GM18520 (cell line): Measurements from ENCODE around the gene FAM171A2.

Experiments used
- ATAC-seq: cut with Tn5 transposase; IDR thresholded peaks from one replicate; pipeline ENCODE4 v1.9.1; 2021; ENCODE audit not compliant: unreplicated experiment

FAM171A2 gene

DNA sequence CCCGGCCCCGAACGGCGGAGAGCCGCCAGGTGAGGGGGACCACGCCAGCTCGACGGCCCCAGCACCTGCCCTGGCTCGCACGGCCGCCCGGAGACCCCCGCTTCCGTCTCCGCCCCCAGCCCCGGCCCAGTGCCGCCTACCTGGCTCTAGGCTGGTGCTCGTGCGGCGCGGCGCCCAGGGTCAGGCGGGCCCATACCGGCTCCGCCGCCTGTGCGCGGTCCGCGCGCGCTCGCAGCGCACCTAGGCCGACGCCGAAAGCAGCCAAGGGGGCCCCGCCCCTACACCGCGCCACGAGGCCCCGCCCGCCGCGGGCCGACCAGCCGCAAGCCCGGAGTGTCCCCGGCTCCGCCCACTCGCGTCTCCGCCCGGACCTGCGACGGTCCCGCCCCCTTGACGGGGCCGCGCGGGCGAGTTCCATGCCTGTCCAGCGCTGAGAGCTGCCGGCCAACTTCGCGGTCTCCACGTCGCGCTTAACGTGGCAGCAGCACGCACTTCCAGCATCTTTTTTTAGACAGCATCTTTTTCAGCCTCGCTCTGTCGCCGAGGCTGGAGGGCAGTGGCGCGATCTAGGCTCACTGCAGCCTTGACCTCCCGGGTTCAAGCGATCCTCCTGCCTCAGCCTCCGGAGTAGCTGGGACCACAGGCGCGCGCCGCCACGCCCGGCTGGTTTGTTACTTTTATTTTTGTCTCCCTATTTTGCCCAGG, 38.9 kb downstream of the FAM171A2 start, which contains the start of gene SLC25A39:
Gene SLC25A39, minus strand, starts transcription at position 253 of the 705 bp plus-strand sequence. CDS start 1,261 bp downstream, outside the sequence.
- peak; percentile 67 for ATAC-seq

DNA sequence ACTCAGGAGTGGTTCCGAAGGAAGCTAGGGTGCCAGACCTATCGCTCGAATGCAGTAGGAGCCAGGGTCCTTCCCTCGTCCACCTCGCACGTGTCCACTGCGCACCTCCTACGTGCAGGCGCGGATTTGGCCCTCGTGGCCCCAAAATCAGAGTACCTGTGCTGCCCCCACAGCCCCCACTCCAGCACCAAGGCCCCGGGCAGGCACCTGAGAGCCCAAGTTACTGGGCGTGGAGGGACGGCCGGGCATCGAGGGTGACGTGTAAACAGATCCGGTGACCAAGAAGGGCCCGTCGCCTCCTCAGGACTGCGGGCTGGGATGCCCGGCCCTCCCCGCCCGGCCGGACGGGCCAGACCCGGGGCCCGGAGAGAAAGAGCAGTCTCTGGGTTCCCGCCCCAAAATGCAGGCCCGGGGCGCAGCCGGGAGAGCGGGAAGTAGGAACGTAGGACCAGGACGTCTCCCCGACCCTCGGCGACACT, 39.5 kb downstream of the FAM171A2 start:
- no peak for ATAC-seq

DNA sequence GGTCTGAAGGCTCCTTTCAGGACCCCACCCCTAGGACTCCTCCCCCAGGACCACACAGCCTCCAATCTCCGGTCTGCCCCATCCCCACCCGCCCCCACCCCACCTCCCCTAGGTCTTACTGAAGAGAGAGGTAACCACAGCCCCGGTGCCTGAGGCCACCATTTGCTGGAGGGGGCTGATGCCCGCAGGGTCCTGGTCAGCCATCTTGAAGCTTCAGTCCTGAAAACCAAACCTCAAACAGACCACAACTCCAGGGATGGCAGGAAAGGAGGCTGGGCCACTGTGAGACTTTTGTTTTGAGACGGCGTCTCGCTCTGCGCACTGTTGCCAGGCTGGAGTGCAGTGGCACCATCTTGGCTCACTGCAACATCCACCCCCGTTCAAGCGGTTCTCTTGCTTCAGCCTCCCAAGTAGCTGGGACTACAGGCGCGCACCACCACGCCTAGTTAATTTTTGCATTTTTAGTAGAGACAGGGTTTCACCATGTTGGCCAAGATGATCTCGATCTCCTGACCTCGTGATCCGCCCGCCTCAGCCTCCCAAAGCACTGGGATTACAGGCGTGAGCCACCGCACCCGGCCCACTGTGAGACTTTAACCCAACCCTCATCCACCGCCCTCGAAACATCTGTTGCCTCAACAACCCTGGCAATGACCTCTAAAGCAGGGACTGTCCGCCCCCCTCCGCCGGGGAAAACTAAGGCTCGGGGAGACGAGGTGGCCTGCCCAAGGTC, 40.1 kb downstream of the FAM171A2 start:
- ATAC-seq, result no peak

DNA sequence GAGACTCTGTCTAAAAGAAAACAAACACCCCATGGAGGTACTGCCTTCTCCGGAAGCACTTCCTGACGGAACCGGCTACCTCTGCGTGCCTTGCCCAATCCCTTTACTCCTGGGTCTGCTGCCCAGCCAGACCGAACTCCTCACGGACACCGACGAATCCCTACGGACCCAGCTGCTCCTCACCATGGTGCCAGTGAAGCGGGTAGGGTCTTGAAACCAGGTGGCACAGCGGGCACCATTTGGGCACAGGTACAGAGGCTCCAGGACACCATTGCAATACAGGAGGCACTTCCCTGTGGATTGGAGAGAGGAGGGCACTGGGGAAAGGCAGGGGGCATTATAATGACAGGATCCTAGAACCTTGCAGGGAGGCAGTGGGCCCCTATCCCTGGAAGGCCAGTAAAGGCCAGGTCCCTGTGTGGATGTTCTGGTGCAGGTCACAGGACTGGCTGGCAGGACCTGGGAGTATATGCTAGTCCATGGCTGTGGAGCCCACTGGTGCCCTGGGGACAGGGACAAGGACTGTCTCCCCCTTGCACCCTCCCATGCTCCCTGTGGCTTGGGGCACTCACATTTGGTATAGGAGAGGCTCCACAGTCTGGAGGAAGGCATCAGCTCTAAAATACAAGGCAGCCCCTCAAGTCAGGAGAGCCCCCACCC, 41.3 kb downstream of the FAM171A2 start:
- ATAC-seq, result no peak

DNA sequence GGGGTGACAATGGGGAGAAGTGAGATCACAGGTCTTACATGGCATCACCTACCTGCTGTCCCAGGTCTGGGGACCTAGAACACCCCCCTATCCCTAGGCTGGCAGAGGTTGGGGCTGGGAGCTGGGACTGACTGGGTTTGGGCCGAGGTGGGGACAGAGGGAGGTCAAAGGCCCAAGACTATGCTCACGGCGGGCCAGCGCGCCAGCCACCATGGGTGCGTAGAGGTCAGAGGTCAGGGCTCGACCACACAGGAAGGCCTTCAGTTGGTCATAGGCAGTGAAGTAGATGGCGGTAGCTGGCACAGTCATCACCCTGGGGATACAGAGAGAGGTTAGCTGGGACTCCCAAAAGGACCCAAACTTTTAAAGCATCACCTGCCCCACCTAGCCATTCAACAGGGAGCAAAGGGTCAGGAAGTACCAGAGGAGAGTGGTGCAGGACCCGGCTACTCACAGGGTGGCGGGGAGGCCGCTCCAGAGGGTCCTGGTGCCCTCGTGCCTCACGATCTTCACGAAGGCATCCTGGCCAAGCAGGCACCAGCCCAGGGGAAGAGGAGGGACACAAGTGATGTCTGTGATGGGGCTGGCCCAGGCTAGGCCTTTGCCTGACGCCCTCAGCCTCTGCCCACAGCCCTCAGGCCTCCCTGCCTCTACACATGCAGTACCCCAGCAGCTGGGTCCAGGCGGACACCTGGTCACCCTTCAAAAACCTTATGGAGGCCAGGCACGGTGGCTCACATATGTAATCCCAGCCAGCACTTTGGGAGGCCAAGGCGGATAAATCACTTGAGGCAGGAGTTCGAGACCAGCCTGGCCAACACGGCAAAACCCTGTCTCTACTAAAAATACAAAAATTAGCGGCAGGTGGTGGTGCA, 42.2 kb downstream of the FAM171A2 start:
- ATAC-seq, result no peak

DNA sequence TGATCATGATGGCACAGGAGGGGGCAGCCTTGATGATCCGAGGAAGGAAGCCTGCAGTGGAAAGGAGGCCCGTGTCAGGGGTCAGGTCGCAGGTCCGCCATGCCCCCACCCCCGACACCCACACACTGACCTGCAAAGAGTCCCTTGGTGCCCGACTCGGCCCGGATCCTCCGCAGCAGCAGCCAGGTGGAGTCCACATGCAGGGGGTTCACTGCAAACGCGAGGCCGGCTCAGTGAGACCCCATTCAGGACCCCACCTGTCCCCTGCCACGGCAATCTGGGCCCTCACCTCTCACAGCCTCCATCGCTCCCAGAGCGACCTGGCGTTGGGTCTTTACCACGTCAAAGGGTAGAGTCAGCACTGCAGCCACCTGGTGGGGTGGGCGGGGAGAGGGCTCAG, 43.6 kb downstream of the FAM171A2 start:
- ATAC-seq, result no peak

DNA sequence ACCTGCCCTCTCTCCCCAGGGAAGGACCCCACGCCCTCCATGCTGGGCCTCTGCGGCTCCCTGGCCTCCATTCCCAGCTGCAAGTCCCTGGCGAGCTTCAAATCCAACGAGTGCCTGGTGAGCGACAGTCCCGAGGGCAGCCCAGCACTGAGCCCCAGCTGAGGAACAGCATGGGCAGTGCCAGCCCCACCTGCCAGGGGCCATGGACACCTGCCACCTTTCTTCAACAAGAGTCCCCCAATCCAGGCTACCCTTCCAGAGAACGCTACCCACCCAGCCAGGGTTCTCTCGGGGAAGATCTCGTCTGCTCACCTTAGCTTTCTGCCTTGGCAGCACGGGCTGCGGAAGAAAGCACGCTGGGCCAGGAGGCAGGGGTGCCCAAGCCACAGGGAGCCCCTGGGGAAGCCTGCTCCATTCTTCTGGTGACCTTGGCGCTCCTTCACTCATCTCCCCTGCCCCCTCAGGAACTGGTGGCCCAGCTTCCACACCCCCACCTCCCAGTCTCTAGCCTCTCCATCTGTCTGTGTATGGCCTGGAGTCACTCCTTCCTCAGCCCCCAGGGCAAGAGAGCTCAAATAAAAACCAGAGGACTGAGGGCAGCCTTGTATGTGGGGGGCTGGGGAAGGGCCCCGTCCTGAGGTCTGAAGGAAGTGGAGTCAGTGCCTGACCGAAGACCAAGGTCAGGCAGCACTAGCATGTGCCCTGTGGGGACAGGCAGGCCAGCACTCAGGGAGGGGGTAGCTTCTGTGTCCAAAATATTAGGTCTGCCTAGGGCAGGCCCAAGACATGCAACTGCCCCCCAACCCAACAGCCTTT, 45.4 kb downstream of the FAM171A2 start:
- no peak for ATAC-seq

DNA sequence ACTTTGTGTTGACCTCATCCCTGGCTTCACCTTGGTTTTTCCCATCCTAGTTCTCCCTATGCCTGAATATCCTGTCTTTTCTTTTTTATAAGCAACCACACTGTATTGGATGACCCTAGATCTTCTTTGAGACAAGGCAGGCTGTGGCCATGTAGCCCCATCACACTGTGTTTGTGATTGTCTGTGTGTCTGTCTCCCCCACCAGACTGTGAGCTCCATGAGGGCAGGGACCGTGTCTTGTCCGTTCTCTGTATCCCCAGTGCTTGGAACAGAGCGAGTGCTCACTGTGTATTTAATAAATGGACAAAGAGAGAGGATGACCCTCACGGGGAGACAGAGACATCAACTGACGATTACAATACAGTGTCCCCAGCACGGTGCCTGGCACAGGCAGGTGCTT, 46.1 kb downstream of the FAM171A2 start:
- no peak for ATAC-seq

DNA sequence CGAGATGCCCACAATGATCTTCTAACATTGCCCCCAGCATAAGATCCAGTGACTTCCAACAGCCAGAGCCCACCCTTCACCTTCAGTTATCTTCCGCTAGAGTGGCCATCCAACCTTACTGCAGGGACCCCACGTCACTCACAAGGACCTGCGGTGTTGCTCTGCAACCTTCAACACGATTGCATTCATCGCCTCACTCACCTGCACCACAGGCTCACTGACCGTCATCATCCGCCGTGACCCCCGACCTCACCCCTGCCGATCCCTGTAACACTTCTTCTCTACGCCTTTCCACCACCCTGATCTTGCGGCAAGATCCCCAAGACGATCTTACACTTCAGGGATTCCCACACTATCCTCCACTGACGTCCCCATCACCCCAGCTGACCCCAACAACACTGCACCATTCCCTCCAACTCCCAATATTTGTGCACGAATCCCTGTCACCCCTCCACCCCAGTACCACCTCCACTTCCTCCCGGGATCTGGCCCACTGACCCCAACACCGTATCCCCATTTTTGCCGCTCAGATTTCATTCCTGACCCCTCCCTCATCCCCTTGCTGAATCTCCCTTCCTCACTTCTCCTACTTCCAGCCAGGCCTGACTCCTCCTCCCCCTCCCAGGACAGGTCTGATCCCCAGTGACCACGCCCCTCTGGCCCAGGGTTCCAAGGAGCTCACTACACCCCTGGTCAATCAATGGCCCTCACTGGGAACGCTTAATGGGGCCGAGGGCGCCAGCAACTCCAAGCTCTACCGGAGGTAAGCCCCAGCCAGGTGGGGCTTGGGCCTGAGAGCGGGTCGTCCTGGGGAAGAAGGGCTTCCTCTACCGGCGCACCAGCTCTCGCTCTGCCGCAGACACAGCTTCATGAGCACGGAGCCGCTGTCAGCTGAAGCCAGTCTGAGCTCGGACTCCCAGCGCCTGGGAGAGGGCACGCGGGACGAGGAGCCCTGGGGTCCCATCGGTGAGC, 47.6 kb downstream of the FAM171A2 start:
- no peak for ATAC-seq

DNA sequence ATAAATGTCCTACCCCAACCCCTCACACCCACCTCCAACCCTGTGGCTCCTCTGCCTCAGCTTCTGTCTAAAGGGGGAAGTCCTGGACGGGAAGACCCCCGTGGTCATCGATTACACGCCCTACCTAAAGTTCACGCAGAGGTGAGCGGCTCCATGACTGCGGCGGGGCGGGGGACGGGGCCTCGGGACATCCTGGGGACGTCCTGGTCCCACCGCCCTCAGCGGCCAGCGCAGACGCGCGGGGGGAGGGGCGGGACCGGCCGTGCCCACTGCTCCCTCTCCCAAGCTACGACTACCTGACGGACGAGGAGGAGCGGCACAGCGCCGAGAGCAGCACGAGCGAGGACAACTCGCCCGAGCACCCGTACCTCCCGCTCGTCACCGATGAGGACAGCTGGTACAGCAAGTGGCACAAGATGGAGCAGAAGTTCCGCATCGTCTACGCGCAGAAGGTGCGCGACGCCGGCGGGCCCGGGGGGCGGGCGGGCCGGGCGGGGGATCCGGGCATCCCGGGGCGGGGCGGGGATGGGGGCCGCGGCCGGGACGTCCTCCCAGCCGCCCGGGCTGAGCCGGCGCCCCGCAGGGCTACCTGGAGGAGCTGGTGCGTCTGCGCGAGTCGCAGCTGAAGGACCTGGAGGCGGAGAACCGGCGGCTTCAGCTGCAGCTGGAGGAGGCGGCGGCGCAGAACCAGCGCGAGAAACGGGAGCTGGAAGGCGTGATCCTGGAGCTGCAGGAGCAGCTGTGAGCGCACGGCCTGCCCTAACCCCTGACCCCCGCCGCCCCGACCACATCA, 48.6 kb downstream of the FAM171A2 start:
- ATAC-seq, result no peak

DNA sequence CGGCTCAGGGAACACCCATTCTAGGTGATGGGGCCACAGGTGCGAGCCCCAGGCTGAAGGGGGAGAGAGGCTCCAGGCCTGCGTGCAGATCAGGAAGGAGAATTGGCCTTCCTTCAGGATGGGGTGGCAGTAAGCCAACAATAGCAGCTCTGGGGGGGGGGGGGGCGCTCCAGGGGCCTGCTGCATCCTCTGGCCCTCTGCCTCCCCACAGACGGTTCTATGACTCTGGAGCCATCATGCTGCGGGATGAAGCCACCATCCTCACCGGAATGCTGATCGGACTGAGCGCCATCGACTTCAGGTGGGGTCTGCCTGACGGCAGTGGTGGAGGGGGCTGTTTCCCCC, 49.2 kb downstream of the FAM171A2 start:
- ATAC-seq, result no peak

DNA sequence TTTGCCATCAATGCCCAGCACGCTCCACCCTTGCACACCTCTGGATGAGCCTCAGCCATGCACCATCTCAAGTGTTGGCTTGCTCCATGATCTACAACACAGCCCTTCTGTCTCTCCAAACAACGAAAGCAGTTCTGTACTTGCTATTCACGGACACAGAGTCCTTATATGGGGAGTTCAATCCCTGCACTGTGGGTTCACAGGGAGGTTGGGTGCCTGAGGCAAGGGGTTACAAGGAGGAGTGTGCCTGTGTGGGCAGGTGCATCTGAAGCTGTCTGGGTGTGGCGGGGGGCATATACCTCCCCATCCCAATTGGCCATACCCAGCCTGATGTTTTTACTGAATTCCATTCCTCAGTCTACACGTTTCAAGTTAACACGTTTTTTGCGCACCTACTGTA, 49.6 kb downstream of the FAM171A2 start:
- ATAC-seq, result no peak

DNA sequence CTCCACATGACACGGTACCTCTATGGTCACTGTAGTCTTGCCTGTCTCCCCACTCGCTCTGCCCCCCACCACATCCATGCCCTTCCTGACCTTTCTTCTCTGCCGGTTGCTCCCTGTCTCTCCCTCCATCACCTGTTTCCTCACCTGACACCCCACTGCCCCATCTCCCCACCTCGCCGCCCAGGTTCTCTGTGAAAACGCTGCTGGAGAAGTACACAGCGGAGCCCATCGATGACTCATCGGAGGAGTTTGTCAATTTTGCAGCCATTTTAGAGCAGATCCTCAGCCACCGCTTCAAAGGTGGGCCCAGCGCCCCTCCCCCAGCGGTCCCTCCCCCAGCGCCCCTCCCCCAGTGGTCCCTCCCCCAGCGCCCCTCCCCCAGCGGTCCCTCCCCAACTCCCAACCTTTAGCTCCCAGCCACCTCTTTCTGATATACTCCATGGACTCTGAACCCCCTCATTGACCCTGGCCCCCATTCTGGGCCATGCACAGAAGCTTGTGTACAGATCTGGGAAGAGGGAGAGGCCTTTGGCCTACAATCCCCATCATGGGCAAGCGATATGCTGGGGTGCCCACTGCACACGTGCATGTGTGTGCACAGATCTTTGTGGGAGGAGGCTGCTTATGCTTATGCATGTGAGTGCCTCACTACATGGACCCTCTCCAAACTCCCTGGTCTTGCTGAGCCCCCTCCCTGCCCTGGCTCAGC, 51.1 kb downstream of the FAM171A2 start:
- no peak for ATAC-seq

DNA sequence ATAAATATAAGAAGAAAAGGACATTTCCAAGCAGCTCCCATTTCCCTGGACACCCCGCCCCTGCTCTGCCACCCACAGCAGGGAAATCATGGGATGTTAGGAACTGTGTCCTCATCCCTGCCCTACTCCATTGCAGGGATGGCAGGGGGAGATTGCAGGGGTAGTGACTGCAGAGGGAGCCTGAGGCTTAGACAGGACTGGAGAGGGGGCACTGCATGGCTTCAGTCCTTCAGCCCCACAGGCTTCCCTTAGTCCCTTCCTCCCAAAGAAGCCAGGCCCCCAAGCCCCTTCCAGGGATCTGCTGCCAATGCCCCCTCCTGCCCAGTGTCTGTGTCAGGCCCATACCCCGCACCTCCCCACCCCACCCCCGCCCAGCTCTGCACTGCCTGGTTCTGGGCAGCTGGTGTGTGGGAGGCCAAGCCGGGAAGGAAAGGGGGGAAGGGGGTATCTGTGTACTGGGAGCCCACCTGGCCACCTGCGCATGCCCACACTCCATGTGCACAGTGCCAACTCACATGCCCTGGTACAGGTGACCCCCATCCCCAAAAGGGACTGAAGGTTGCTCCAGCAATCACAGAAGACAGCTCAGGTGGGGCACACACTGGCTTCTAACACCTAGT, 52.0 kb downstream of the FAM171A2 start:
- no peak for ATAC-seq

DNA sequence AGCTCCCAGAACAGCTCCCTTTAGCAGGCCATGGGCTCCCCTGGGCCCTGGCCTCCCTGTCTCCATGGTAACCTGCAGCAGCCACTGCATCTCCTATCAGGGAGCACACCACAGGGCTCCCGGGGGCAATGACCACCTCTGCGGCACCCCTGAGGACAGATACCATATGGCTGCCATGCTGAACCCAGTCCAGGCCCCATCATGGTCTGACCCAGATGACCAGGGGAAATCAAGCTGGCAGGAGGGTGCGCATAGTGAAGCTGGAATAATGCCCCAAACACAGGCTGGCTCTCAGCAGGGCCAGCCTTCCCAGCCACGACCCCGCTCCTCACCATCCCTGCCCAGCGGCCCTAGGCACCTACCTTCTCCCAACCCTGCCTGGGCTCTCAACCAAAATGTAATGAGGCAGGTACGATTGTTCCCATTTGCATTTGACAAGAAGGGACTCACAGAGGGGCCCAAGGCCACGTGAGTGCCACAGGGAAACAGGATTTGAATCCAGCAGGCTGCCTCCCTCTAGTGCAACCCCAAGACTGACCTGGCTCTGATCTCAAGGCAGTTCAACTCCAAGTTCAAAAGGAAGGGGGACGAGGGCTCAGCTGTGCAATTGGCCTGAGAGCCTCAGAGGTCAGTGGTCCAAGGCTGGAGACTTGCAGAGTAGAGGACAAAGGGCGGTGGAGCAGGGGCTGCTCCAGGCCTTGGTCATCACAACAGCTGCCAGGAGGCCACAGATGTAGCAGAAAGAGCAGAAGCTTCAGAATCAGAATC, 52.9 kb downstream of the FAM171A2 start:
- ATAC-seq, result no peak

DNA sequence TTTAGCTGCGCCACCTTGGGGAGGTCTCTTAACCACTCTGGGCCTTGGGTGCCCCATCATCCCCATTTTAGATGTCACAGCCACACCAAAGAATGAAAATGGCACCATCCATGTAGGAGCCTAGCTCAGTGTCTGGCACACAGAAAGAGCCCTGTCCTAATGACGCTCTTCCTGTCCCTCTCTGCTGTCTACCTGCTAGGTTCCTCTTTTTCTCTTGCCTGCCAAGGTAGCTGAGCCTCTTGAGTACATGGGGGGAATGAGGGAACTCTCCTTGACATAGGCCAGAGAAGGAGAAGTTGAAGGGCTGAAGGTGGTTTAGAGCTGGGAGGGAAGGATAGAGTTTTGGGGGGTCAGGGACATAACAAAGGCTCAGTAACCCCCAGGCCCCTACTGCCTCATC, 53.5 kb downstream of the FAM171A2 start:
- ATAC-seq, result no peak
